WTC11 (cell line): ENCODE measurements around the gene ADCY2.

Source experiments
- ATF3 ChIP-seq: sonication (generic); formaldehyde crosslinking; conservative IDR thresholded peaks from 2 replicates; pipeline ENCODE4 v1.8.1; 2022; ENCODE audit warnings: mild to moderate bottlenecking, missing genetic modification reagents
- HMGXB4 ChIP-seq: sonication (generic); formaldehyde crosslinking; IDR thresholded peaks from 2 replicates; pipeline ENCODE4 v1.8.1; 2023; ENCODE audit warnings: mild to moderate bottlenecking, moderate library complexity, missing genetic modification reagents
- JUN ChIP-seq: sonication (generic); formaldehyde crosslinking; IDR thresholded peaks from 2 replicates; pipeline ENCODE4 v1.8.0; 2023; ENCODE audit warnings: mild to moderate bottlenecking, missing genetic modification reagents
- KAT7 ChIP-seq: sonication (generic); formaldehyde crosslinking; IDR thresholded peaks from 2 replicates; pipeline ENCODE4 v1.8.1; 2023; ENCODE audit warnings: missing genetic modification reagents, mild to moderate bottlenecking, borderline replicate concordance
- OVOL2 ChIP-seq: fragments of 250-450 bp; sonication (Bioruptor Pico); IDR thresholded peaks from 2 replicates; pipeline ENCODE4 v1.9.0; 2021; ENCODE audit warnings: mild to moderate bottlenecking, borderline replicate concordance
- TEAD4 ChIP-seq: sonication (generic); formaldehyde crosslinking; IDR thresholded peaks from 2 replicates; pipeline ENCODE4 v1.8.0; 2022; ENCODE audit warnings: mild to moderate bottlenecking, missing genetic modification reagents
- ZNF138 ChIP-seq: sonication (generic); formaldehyde crosslinking; conservative IDR thresholded peaks from 2 replicates; pipeline ENCODE4 v1.8.1; 2022; ENCODE audit warnings: mild to moderate bottlenecking, moderate library complexity, missing genetic modification reagents
- TF ChIP-seq, protein P1 (sequence below): fragments of 200-600 bp; IDR thresholded peaks from 2 replicates; pipeline ENCODE4 v1.8.0; 2022; ENCODE audit warnings: antibody characterized with exemption
- TF ChIP-seq, protein P2 (sequence below): sonication (generic); formaldehyde crosslinking; IDR thresholded peaks from 2 replicates; pipeline ENCODE4 v1.8.1; 2023; ENCODE audit warnings: mild to moderate bottlenecking, missing genetic modification reagents, borderline replicate concordance

GRCh38 chr5:7773178-7773577 lies 377.2 kb downstream of the ADCY2 start:
- TF ChIP-seq, protein P1, sequence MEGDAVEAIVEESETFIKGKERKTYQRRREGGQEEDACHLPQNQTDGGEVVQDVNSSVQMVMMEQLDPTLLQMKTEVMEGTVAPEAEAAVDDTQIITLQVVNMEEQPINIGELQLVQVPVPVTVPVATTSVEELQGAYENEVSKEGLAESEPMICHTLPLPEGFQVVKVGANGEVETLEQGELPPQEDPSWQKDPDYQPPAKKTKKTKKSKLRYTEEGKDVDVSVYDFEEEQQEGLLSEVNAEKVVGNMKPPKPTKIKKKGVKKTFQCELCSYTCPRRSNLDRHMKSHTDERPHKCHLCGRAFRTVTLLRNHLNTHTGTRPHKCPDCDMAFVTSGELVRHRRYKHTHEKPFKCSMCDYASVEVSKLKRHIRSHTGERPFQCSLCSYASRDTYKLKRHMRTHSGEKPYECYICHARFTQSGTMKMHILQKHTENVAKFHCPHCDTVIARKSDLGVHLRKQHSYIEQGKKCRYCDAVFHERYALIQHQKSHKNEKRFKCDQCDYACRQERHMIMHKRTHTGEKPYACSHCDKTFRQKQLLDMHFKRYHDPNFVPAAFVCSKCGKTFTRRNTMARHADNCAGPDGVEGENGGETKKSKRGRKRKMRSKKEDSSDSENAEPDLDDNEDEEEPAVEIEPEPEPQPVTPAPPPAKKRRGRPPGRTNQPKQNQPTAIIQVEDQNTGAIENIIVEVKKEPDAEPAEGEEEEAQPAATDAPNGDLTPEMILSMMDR = no peak
- TF ChIP-seq ATF3 (CRISPR knock-in tag) = no peak
- TF ChIP-seq TEAD4 (CRISPR knock-in tag) = no peak
- TF ChIP-seq HMGXB4 = no peak
- TF ChIP-seq ZNF138 = no peak
- TF ChIP-seq, protein P2, sequence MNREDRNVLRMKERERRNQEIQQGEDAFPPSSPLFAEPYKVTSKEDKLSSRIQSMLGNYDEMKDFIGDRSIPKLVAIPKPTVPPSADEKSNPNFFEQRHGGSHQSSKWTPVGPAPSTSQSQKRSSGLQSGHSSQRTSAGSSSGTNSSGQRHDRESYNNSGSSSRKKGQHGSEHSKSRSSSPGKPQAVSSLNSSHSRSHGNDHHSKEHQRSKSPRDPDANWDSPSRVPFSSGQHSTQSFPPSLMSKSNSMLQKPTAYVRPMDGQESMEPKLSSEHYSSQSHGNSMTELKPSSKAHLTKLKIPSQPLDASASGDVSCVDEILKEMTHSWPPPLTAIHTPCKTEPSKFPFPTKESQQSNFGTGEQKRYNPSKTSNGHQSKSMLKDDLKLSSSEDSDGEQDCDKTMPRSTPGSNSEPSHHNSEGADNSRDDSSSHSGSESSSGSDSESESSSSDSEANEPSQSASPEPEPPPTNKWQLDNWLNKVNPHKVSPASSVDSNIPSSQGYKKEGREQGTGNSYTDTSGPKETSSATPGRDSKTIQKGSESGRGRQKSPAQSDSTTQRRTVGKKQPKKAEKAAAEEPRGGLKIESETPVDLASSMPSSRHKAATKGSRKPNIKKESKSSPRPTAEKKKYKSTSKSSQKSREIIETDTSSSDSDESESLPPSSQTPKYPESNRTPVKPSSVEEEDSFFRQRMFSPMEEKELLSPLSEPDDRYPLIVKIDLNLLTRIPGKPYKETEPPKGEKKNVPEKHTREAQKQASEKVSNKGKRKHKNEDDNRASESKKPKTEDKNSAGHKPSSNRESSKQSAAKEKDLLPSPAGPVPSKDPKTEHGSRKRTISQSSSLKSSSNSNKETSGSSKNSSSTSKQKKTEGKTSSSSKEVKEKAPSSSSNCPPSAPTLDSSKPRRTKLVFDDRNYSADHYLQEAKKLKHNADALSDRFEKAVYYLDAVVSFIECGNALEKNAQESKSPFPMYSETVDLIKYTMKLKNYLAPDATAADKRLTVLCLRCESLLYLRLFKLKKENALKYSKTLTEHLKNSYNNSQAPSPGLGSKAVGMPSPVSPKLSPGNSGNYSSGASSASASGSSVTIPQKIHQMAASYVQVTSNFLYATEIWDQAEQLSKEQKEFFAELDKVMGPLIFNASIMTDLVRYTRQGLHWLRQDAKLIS (CRISPR knock-in tag) = no peak
- no peak for TF ChIP-seq JUN (CRISPR knock-in tag)
- no peak for TF ChIP-seq OVOL2 (CRISPR knock-in tag)
- no peak for TF ChIP-seq KAT7
